HepG2 (cell line): ENCODE results near the gene DTD2. TPM values are rescaled to one million over a fixed set of nuclear protein-coding genes. Genes with fewer than 3 reads are reported as not detected.

ENCODE experiments used
- ATF4 ChIP-seq, 2 experiments: fragments of 450-650 bp in 1 of 2; sonication (generic) in 1 of 2; formaldehyde crosslinking; IDR thresholded peaks; 2 replicates each; pipeline versions ENCODE4 v1.5.0 to v1.8.0; 2020 to 2022; ENCODE audit warnings: mild to moderate bottlenecking in 1 of 2, missing genetic modification reagents in 1 of 2
- CREM ChIP-seq, 2 experiments: sonication (generic) in 1 of 2; formaldehyde crosslinking in 1 of 2; IDR thresholded peaks; 2 replicates each; pipeline versions ENCODE4 v1.4.0 to v1.6.1; 2016 to 2020; ENCODE audit warnings: antibody characterized with exemption in 1 of 2, mild to moderate bottlenecking in 1 of 2, missing genetic modification reagents in 1 of 2
- EED ChIP-seq: sonication (generic); formaldehyde crosslinking; IDR thresholded peaks from 2 replicates; pipeline ENCODE4 v1.5.0; 2020; ENCODE audit warnings: mild to moderate bottlenecking, missing genetic modification reagents
- KDM4B ChIP-seq: sonication (generic); formaldehyde crosslinking; IDR thresholded peaks from 2 replicates; pipeline ENCODE4 v1.4.0; 2020; ENCODE audit warnings: missing genetic modification reagents
- MAX ChIP-seq: IDR thresholded peaks from 2 replicates; pipeline ENCODE4 v1.6.1; 2012; ENCODE audit warnings: inconsistent platforms
- MXD4 ChIP-seq: IDR thresholded peaks from 2 replicates; pipeline ENCODE4 v1.6.1; 2016; ENCODE audit warnings: mild to moderate bottlenecking, missing biosample characterization, missing genetic modification reagents
- NCOA2 ChIP-seq: sonication (generic); formaldehyde crosslinking; IDR thresholded peaks from 2 replicates; pipeline ENCODE4 v1.8.0; 2022; ENCODE audit warnings: inconsistent platforms
- PAWR ChIP-seq: sonication (generic); formaldehyde crosslinking; IDR thresholded peaks from 2 replicates; pipeline ENCODE4 v1.4.0; 2020; ENCODE audit warnings: missing genetic modification reagents, mild to moderate bottlenecking, borderline replicate concordance
- RARG ChIP-seq: sonication (generic); formaldehyde crosslinking; IDR thresholded peaks from 2 replicates; pipeline ENCODE4 v1.4.0; 2020; ENCODE audit warnings: low read depth, mild to moderate bottlenecking, missing genetic modification reagents
- RBFOX2 ChIP-seq: fragments of 200-400 bp; formaldehyde crosslinking; IDR thresholded peaks from 2 replicates; pipeline ENCODE4 v1.6.1; 2017; ENCODE audit warnings: low read depth, mild to moderate bottlenecking, low read length
- SUZ12 ChIP-seq: fragments of 150-350 bp; IDR thresholded peaks from 2 replicates; pipeline ENCODE4 v1.6.1; 2014; ENCODE audit warnings: low read depth, low read length
- TBX3 ChIP-seq: fragments of 450-650 bp; IDR thresholded peaks from 2 replicates; pipeline ENCODE4 v1.6.1; 2017; ENCODE audit warnings: antibody characterized with exemption, mild to moderate bottlenecking, inconsistent platforms, borderline replicate concordance
- TSC22D2 ChIP-seq: sonication (generic); formaldehyde crosslinking; IDR thresholded peaks from 2 replicates; pipeline ENCODE4 v1.5.1; 2020; ENCODE audit warnings: missing genetic modification reagents, mild to moderate bottlenecking, borderline replicate concordance
- ZNF253 ChIP-seq: sonication (generic); formaldehyde crosslinking; IDR thresholded peaks from 2 replicates; pipeline ENCODE4 v1.8.0; 2022; ENCODE audit warnings: mild to moderate bottlenecking, missing genetic modification reagents, borderline replicate concordance
- ZNF317 ChIP-seq: sonication (generic); formaldehyde crosslinking; IDR thresholded peaks from 2 replicates; pipeline ENCODE4 v1.5.0; 2020; ENCODE audit warnings: mild to moderate bottlenecking, missing genetic modification reagents
- ZNF891 ChIP-seq: sonication (generic); formaldehyde crosslinking; IDR thresholded peaks from 2 replicates; pipeline ENCODE4 v1.5.0; 2020; ENCODE audit warnings: mild to moderate bottlenecking, missing genetic modification reagents
- ZSCAN22 ChIP-seq: sonication (generic); formaldehyde crosslinking; IDR thresholded peaks from 2 replicates; pipeline ENCODE4 v1.4.0; 2020; ENCODE audit warnings: mild to moderate bottlenecking, missing genetic modification reagents
- ZSCAN31 ChIP-seq: sonication (generic); formaldehyde crosslinking; IDR thresholded peaks from 2 replicates; pipeline ENCODE4 v1.5.0; 2020; ENCODE audit warnings: low read depth, mild to moderate bottlenecking, missing genetic modification reagents
- ZSCAN5A ChIP-seq: sonication (generic); formaldehyde crosslinking; IDR thresholded peaks from 2 replicates; pipeline ENCODE4 v1.8.0; 2022; ENCODE audit warnings: mild to moderate bottlenecking, missing genetic modification reagents, borderline replicate concordance
- polyA plus RNA-seq, 8 experiments: library from polyadenylated mRNA; depleted of rRNA in 3 of 8; stranded (reverse) in 7 of 8; unstranded in 1 of 8; fragments of >200 nt; fragmentation: Illumina TruSeq in 4 of 8; extraction: Trizol in 4 of 8; gene quantifications; 2 replicates each; pipeline versions ENCODE4 v1.2.1 to v1.2.3, GENCODE V29; 2011 to 2016; ENCODE audit warnings: low read depth in 4 of 8, missing spikeins in 1 of 8, mixed read lengths in 1 of 8; ENCODE audit not compliant: insufficient read depth in 1 of 8
- total RNA-seq, 5 experiments: library from RNA; depleted of rRNA; stranded (reverse); fragments of >200 nt; fragmentation: Illumina TruSeq; extraction: Trizol; gene quantifications; 2 replicates each; pipeline ENCODE4 v1.2.3, GENCODE V29; 2016; ENCODE audit warnings: low read depth in 1 of 5
- TF ChIP-seq, protein P1 (sequence below): sonication (generic); formaldehyde crosslinking; IDR thresholded peaks from 2 replicates; pipeline ENCODE4 v1.4.0; 2020; ENCODE audit warnings: missing genetic modification reagents, borderline replicate concordance
- TF ChIP-seq, protein P2 (sequence below): sonication (generic); formaldehyde crosslinking; IDR thresholded peaks from 2 replicates; pipeline ENCODE4 v1.5.0; 2020; ENCODE audit warnings: mild to moderate bottlenecking, missing genetic modification reagents, moderate library complexity

Gene DTD2
- total and polyA plus RNA-seq, 2 of the 13 experiments (the other 11 are each of a cell fraction or from before 2014, with no cell fraction given), result 22.3 to 49.8 TPM

DNA sequence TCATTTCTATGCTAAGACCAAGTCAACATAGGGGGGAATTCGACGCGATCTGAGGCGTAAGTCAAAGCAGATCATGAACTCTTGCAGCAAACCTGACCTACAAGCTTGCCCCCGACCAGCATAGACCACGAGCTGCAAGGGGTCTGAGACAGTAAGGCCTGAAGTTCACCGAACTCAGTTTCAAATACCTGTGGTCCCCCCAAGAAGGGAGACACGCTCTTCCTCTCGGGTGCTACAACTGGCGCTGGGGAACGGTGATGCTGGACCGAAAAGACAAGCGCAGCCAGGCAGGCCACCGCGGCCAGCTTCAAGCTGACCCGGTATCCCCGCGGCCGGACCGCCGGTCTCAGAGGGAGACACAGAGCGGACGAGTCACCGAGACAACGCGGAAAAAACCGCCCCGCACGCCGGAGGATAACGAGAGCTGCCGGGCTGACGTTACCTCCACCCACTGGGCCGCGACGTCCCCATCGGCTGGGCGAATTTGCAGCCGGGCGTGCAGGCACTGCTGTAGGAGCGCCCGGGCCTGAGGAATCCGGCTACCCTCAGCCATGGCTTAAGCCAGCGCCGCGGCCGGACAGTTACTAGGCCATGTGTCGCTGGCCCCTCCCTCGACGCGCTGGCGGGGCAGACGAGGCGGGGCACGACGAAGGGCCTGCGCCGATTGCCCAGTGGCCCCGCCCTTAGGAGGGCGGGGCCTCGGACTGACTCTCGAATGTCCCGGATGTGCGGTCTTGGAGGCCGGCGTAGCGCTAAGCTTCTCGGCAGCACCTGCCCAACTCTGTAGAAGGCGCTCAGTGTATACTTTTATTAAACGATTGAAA lies at the start of gene DTD2 (continued):
- TF ChIP-seq ATF4 (CRISPR knock-in tag; IDR thresholded peaks at IDR 0.05) (peak in 1 of 2 experiments; percentile 93; a peak in 1 of 4 replicates), MXD4 (CRISPR knock-in tag) (peak; percentile 100), ZSCAN22 (CRISPR knock-in tag) (peak; percentile 93), ZSCAN31 (peak; percentile 100), MAX (peak; percentile 98), ZSCAN5A (CRISPR knock-in tag) (peak; percentile 99), ZNF253 (CRISPR knock-in tag) (peak; percentile 100), RBFOX2 (peak; percentile 100), CREM (IDR thresholded peaks at IDR 0.05) (no peak), CREM (CRISPR knock-in tag; IDR thresholded peaks at IDR 0.05) (0 out of 2 replicates have a peak, but pooled peaks have one; percentile 63), NCOA2 (CRISPR knock-in tag) (peak; percentile 86), ZNF317 (CRISPR knock-in tag) (peak; percentile 95), KDM4B (CRISPR knock-in tag) (peak; percentile 92), PAWR (CRISPR knock-in tag) (peak; percentile 100), TBX3 (peak; percentile 60; the same call in 1 of the 2 replicates), SUZ12 (no peak), EED (CRISPR knock-in tag) (peak; percentile 100), TSC22D2 (CRISPR knock-in tag) (peak; percentile 99), ZNF891 (CRISPR knock-in tag) (peak; percentile 100), RARG (CRISPR knock-in tag) (peak; percentile 99)
- TF ChIP-seq, protein P1, sequence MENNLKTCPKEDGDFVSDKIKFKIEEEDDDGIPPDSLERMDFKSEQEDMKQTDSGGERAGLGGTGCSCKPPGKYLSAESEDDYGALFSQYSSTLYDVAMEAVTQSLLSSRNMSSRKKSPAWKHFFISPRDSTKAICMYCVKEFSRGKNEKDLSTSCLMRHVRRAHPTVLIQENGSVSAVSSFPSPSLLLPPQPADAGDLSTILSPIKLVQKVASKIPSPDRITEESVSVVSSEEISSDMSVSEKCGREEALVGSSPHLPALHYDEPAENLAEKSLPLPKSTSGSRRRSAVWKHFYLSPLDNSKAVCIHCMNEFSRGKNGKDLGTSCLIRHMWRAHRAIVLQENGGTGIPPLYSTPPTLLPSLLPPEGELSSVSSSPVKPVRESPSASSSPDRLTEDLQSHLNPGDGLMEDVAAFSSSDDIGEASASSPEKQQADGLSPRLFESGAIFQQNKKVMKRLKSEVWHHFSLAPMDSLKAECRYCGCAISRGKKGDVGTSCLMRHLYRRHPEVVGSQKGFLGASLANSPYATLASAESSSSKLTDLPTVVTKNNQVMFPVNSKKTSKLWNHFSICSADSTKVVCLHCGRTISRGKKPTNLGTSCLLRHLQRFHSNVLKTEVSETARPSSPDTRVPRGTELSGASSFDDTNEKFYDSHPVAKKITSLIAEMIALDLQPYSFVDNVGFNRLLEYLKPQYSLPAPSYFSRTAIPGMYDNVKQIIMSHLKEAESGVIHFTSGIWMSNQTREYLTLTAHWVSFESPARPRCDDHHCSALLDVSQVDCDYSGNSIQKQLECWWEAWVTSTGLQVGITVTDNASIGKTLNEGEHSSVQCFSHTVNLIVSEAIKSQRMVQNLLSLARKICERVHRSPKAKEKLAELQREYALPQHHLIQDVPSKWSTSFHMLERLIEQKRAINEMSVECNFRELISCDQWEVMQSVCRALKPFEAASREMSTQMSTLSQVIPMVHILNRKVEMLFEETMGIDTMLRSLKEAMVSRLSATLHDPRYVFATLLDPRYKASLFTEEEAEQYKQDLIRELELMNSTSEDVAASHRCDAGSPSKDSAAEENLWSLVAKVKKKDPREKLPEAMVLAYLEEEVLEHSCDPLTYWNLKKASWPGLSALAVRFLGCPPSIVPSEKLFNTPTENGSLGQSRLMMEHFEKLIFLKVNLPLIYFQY, result peak; percentile 98
- TF ChIP-seq, protein P2, sequence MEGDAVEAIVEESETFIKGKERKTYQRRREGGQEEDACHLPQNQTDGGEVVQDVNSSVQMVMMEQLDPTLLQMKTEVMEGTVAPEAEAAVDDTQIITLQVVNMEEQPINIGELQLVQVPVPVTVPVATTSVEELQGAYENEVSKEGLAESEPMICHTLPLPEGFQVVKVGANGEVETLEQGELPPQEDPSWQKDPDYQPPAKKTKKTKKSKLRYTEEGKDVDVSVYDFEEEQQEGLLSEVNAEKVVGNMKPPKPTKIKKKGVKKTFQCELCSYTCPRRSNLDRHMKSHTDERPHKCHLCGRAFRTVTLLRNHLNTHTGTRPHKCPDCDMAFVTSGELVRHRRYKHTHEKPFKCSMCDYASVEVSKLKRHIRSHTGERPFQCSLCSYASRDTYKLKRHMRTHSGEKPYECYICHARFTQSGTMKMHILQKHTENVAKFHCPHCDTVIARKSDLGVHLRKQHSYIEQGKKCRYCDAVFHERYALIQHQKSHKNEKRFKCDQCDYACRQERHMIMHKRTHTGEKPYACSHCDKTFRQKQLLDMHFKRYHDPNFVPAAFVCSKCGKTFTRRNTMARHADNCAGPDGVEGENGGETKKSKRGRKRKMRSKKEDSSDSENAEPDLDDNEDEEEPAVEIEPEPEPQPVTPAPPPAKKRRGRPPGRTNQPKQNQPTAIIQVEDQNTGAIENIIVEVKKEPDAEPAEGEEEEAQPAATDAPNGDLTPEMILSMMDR (CRISPR knock-in tag), result no peak
